Activated naive CD8-positive, alpha-beta T cell treated with anti-CD3 and anti-CD28 coated beads, Interleukin-2, amount 10 ng/mL, durations not matched to agents 7 days and 5 days (primary cell): ENCODE measurements around the gene TNS3. TPM values are rescaled to one million over a fixed set of nuclear protein-coding genes. Genes with fewer than 3 reads are reported as not detected.
A peak's percentile ranks its signal among the peaks of the same experiment; 100 is the strongest.

Experiments
- ATAC-seq: fragments of 150-1000 bp; cut with Tn5 transposase; one replicate; pipeline ENCODE4 v1.10.0; 2021; ENCODE audit warnings: low read depth, moderate library complexity
- POLR2A ChIA-PET: fragments of 350-600 bp; sonication (Branson Sonifier 250); formaldehyde crosslinking; loops from one replicate; lab custom pipeline; 2021; ENCODE audit warnings: antibody characterized with exemption; lab: Charles Lee
- DNase-seq: peaks from one replicate; pipeline ENCODE4 v3.0.0; 2021
- H3K27ac Mint-ChIP-seq: one replicate; pipeline ENCODE4 v1.8.0; 2022; ENCODE audit warnings: mild to moderate bottlenecking, mixed read lengths
- H3K27me3 Mint-ChIP-seq: one replicate; pipeline ENCODE4 v1.8.0; 2022; ENCODE audit warnings: mild to moderate bottlenecking, moderate library complexity, mixed read lengths
- H3K36me3 Mint-ChIP-seq: one replicate; pipeline ENCODE4 v1.8.0; 2021; ENCODE audit warnings: mild to moderate bottlenecking, mixed read lengths
- H3K4me1 Mint-ChIP-seq: one replicate; pipeline ENCODE4 v1.8.0; 2021; ENCODE audit warnings: mixed read lengths
- H3K4me3 Mint-ChIP-seq: one replicate; pipeline ENCODE4 v1.8.0; 2022; ENCODE audit warnings: mild to moderate bottlenecking, moderate library complexity, mixed read lengths
- H3K9me3 Mint-ChIP-seq: one replicate; pipeline ENCODE4 v1.8.0; 2021; ENCODE audit warnings: mixed read lengths
- total RNA-seq, 2 experiments: library from RNA; stranded (reverse); gene quantifications; one replicate each; pipeline ENCODE4 v1.2.3, GENCODE V29; 2021

Gene TNS3
- total RNA-seq, 2 experiments from 2014 or later, result 1.1 to 2.0 TPM

DNA sequence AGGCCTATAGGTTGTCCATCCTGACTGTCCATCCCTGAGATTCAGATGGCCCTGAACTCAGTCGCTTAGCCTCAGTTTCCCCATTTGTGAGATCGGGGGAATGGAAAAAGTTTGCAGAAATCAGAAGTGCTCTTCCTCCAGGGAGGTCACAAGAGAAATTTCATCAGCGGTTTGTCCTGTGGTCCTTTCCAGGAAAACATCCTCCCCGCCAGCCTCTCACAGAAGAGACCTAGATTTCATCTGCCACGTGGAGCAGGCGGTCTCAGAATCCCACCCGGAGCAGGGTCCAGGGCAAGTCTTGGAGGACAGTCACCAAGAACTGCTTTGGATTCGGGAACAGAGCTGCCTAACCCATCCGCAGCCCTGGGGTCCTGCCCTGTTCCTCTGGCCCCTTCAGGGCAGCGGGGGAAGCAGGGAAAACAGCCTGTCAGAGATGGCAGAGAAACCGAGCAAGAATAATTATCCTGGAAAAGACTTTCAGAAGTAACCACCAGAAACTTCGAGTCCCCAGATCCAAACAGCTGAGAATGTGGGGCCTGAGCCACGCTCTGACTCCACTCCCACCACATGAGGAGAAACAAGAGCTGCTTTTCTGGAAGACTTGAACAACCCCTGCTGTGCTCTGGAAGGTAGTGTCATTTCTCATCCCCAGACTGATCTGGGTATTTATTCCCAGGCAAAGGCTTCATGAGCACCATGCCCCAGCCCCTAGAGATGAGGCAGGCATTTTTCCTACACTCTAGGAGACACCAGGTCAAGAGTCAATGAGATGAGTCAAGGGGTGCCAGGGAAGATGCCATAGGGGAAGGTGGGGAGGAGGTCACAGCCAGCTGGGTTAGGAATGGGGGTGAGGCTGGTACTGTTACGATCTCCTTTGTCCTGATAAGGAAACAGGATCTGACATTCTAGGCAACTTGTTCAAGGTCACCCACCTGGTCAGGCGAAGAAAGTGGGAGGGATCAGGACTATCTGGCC lies 1.1 kb upstream of the TNS3 start:
- POLR2A ChIA-PET, result no interaction called here
- peaks cover 6% of the 10 kb centered on the region for H3K4me1 Mint-ChIP-seq
- DNase-seq (no peak), ATAC-seq (no peak)
- H3K9me3 Mint-ChIP-seq, result peaks cover 3% of the 10 kb centered on the region
- H3K4me3 Mint-ChIP-seq, result no peak overlapping the region
- peaks cover 35% of the 10 kb centered on the region for H3K27me3 Mint-ChIP-seq
- H3K36me3 Mint-ChIP-seq, result no peaks in the 10 kb centered on the region
- no peak overlapping the region for H3K27ac Mint-ChIP-seq

DNA sequence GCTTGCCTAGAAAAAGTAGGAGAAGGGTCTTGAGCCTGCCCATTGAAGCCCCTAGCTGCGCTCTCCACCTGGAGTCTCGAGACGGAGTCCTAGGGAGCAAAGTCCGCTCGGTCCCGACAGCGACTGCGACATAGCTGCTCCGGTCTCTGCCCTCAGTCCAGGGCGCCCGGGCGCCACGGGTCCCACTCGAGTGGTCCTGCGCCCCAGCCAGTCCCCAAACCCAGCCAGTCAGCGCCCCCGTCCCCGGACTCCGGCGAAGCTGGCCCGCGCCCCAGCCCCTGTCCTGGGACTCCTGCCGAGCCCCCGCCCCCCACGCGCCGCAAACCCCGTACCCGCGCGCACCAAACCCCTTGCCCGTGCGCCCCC lies 490 bp downstream of the TNS3 start:
- POLR2A ChIA-PET, result interaction anchor here (0.6 kb wide), 1 partner anchor 146 kb away, joined by 3 read pairs; no protein-coding TSS in a partner anchor
- DNase-seq, result no peak
- peaks cover 35% of the 10 kb centered on the region for H3K27me3 Mint-ChIP-seq
- H3K9me3 Mint-ChIP-seq, result peaks cover 3% of the 10 kb centered on the region
- no peak overlapping the region for H3K27ac Mint-ChIP-seq
- no peak for ATAC-seq
- no peak overlapping the region for H3K4me3 Mint-ChIP-seq
- H3K36me3 Mint-ChIP-seq, result no peaks in the 10 kb centered on the region
- peaks cover 6% of the 10 kb centered on the region for H3K4me1 Mint-ChIP-seq

GRCh38 chr7:47580811-47581331 lies 1.0 kb downstream of the TNS3 start:
- ATAC-seq (no peak), DNase-seq (no peak)
- POLR2A ChIA-PET, result no interaction called here
- Mint-ChIP-seq H3K36me3 (no peaks in the 10 kb centered on the region), H3K27ac (no peak overlapping the region), H3K27me3 (peaks cover 35% of the 10 kb centered on the region), H3K4me1 (peaks cover 6% of the 10 kb centered on the region), H3K4me3 (no peak overlapping the region), H3K9me3 (peaks cover 3% of the 10 kb centered on the region)

- H3K27me3 Mint-ChIP-seq, result peaks cover 35% of the 10 kb centered on the region
- H3K4me3 Mint-ChIP-seq, result no peak overlapping the region
- DNase-seq (no peak), ATAC-seq (no peak)
- H3K36me3 Mint-ChIP-seq, result no peaks in the 10 kb centered on the region
- no peak overlapping the region for H3K27ac Mint-ChIP-seq
- peaks cover 6% of the 10 kb centered on the region for H3K4me1 Mint-ChIP-seq
- H3K9me3 Mint-ChIP-seq, result peaks cover under 1% of the 10 kb centered on the region
- POLR2A ChIA-PET, result no interaction called here
Measured at GRCh38 chr7:47580175-47580706, 1.7 kb downstream of the TNS3 start.

DNA sequence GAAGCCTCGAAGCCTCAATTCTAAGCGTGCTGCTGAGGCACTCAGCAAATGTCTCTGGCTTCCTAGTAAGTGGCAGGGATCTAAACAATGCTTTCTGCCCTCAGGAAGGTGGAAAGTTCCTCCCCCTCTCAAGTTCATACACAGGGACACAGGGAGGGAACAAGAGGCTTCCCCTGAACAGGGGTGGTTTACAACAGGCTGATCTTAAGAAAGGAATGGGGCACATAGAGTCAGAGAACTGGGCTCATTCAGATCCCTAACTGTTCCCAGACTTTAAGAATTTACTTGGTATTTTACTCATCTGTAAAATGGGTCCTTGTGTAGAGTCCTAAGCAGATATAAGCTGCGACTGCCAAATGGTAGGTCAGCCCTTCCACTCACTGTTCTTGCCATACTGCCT lies 2.5 kb downstream of the TNS3 start:
- POLR2A ChIA-PET, result no interaction called here
- Mint-ChIP-seq H3K9me3 (no peaks in the 10 kb centered on the region), H3K36me3 (no peaks in the 10 kb centered on the region), H3K27ac (no peak overlapping the region), H3K4me1 (peaks cover 6% of the 10 kb centered on the region), H3K27me3 (peaks cover 34% of the 10 kb centered on the region), H3K4me3 (no peak overlapping the region)
- ATAC-seq (no peak), DNase-seq (no peak)

- H3K4me1 Mint-ChIP-seq, result peaks cover 6% of the 10 kb centered on the region
- no peak overlapping the region for H3K27ac Mint-ChIP-seq
- no peaks in the 10 kb centered on the region for H3K9me3 Mint-ChIP-seq
- DNase-seq (no peak), ATAC-seq (peak; percentile 68)
- peaks cover 34% of the 10 kb centered on the region for H3K27me3 Mint-ChIP-seq
- POLR2A ChIA-PET, result no interaction called here
- no peak overlapping the region for H3K4me3 Mint-ChIP-seq
- H3K36me3 Mint-ChIP-seq, result no peaks in the 10 kb centered on the region
Measured at GRCh38 chr7:47578579-47579270, 3.2 kb downstream of the TNS3 start.

DNA sequence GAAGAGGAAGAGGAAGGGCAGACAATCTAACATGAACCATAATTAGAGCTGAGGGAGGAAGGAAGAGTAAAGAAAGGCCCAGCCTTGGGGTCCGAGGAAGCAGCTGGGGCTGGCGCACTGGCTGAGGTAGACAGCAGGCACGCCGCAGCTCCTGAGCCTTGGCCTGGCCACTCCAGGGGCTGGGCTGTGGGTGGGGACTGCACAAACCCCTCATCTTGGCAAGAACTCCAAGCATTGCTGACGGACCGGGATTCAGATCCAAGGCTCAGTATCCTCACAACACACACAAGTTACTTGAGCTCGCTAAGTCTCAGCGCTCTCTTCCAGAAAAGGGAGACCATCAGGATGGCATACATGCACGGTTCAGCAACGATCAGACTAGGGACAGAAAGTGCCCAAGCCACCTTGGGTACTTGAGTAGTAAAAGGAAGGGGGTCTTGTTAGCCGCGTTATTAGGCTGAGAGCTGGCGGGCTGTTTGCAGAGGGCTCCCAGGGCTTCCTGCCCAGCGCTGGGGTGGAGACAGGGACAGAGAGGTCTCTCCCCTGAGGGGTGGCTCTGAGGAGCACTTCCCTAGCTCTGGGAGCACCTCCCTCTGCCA lies 4.5 kb downstream of the TNS3 start:
- POLR2A ChIA-PET, result no interaction called here
- ATAC-seq (no peak), DNase-seq (no peak)
- H3K4me3 Mint-ChIP-seq, result no peak overlapping the region
- H3K27ac Mint-ChIP-seq, result no peak overlapping the region
- H3K4me1 Mint-ChIP-seq, result peaks cover 6% of the 10 kb centered on the region
- H3K36me3 Mint-ChIP-seq, result no peaks in the 10 kb centered on the region
- H3K27me3 Mint-ChIP-seq, result peaks cover 28% of the 10 kb centered on the region
- no peaks in the 10 kb centered on the region for H3K9me3 Mint-ChIP-seq

GRCh38 chr7:47576866-47577306 lies 5.0 kb downstream of the TNS3 start:
- POLR2A ChIA-PET, result no interaction called here
- Mint-ChIP-seq H3K4me3 (no peak overlapping the region), H3K27ac (no peak overlapping the region), H3K36me3 (no peaks in the 10 kb centered on the region), H3K27me3 (peaks cover 30% of the 10 kb centered on the region), H3K4me1 (peaks cover 6% of the 10 kb centered on the region), H3K9me3 (no peaks in the 10 kb centered on the region)
- DNase-seq, result no peak
- no peak for ATAC-seq

- Mint-ChIP-seq H3K27me3 (peaks cover 30% of the 10 kb centered on the region), H3K4me3 (no peak overlapping the region), H3K4me1 (peaks cover 6% of the 10 kb centered on the region), H3K36me3 (no peaks in the 10 kb centered on the region), H3K27ac (no peak overlapping the region), H3K9me3 (no peaks in the 10 kb centered on the region)
- DNase-seq (no peak), ATAC-seq (no peak)
- POLR2A ChIA-PET, result no interaction called here
Measured at GRCh38 chr7:47576031-47576865, 5.7 kb downstream of the TNS3 start.

DNA sequence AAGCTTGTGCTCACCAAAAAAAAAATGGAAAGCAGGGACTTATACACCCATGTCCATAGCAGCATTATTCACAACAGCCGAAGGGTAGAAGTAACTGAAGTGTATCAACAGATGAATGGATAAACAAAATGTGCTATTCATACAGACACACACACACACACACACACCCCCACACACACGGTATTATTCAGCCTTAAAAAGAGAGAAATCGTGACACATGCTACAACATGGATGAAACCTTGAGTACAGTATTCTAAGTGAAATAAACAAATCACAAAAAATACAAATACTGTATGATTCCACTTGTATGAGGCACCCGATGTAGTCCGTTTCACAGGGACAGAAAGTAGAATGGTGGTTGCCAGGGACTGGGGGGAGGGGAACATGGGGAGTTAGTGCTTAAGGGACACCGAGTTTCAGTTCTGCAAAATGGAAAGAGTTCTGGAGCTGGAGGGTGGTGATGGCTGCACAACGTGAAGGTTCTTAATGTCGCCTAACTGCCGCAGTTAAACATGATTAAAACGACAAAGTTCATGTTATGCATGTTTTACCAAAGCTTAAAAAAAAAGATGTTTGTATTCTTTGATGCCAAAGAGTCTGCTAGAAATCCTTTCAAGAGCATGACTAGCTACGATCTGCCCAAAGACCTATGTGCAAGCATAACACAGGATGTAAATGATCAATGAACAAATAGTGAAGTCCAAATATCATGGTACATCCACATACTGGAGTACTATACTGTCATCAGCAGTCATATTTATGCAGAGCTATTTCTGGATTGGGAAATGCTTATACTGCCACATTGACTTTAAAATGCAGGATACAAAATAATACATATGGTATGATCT lies 7.2 kb downstream of the TNS3 start:
- ATAC-seq (no peak), DNase-seq (no peak)
- Mint-ChIP-seq H3K27ac (no peak overlapping the region), H3K9me3 (no peaks in the 10 kb centered on the region), H3K36me3 (no peaks in the 10 kb centered on the region), H3K4me1 (peaks cover 6% of the 10 kb centered on the region), H3K4me3 (no peak overlapping the region), H3K27me3 (peaks cover 22% of the 10 kb centered on the region)
- POLR2A ChIA-PET, result no interaction called here

- H3K27ac Mint-ChIP-seq, result no peak overlapping the region
- H3K9me3 Mint-ChIP-seq, result no peaks in the 10 kb centered on the region
- POLR2A ChIA-PET, result no interaction called here
- H3K4me3 Mint-ChIP-seq, result no peak overlapping the region
- ATAC-seq (no peak), DNase-seq (no peak)
- peaks cover 22% of the 10 kb centered on the region for H3K27me3 Mint-ChIP-seq
- no peaks in the 10 kb centered on the region for H3K36me3 Mint-ChIP-seq
- H3K4me1 Mint-ChIP-seq, result peaks cover 5% of the 10 kb centered on the region
Measured at GRCh38 chr7:47573758-47574481, 8.0 kb downstream of the TNS3 start.
